Activated CD8-positive, alpha-beta memory T cell treated with anti-CD3 and anti-CD28 coated beads, Interleukin-2, amount 10 ng/mL, durations not matched to agents 7 days and 5 days (primary cell): ENCODE measurements around the gene GATAD2B. TPM values are rescaled to one million over a fixed set of nuclear protein-coding genes. Genes with fewer than 3 reads are reported as not detected.

ENCODE experiments used
- ATAC-seq: fragments of 150-1000 bp; cut with Tn5 transposase; one replicate; pipeline ENCODE4 v1.10.0; 2021; ENCODE audit warnings: moderate library complexity
- CTCF ChIA-PET: fragments of 350-600 bp; sonication (Branson Sonifier 250); formaldehyde crosslinking; loops from one replicate; lab custom pipeline; 2021; ENCODE audit warnings: antibody characterized with exemption; lab: Charles Lee
- DNase-seq: peaks from one replicate; pipeline ENCODE4 v3.0.0-alpha.2; 2020
- H3K27ac Mint-ChIP-seq: one replicate; pipeline ENCODE4 v1.8.0; 2021; ENCODE audit warnings: mild to moderate bottlenecking, mixed read lengths
- H3K27me3 Mint-ChIP-seq: one replicate; pipeline ENCODE4 v1.8.0; 2021; ENCODE audit warnings: mixed read lengths
- H3K36me3 Mint-ChIP-seq: one replicate; pipeline ENCODE4 v1.8.0; 2021; ENCODE audit warnings: mild to moderate bottlenecking, mixed read lengths
- H3K4me1 Mint-ChIP-seq: one replicate; pipeline ENCODE4 v1.8.0; 2021; ENCODE audit warnings: mixed read lengths
- H3K4me3 Mint-ChIP-seq: one replicate; pipeline ENCODE4 v1.8.0; 2021; ENCODE audit warnings: mild to moderate bottlenecking, moderate library complexity, mixed read lengths
- H3K9me3 Mint-ChIP-seq: one replicate; pipeline ENCODE4 v1.8.0; 2022; ENCODE audit warnings: low read depth, mixed read lengths
- total RNA-seq, 2 experiments: library from RNA; stranded (reverse); gene quantifications; one replicate each; pipeline ENCODE4 v1.2.3, GENCODE V29; 2021

GATAD2B gene
- total RNA-seq, 2 experiments from 2014 or later, result 72.5 to 77.9 TPM

GRCh38 chr1:153945795-153946621, 23.2 kb upstream of the GATAD2B start:
- Mint-ChIP-seq H3K27me3 (no peaks in the 10 kb centered on the region), H3K4me3 (peak overlapping the region; percentile 83), H3K27ac (peak overlapping the region; percentile 98), H3K4me1 (peaks cover 27% of the 10 kb centered on the region), H3K9me3 (no peaks in the 10 kb centered on the region), H3K36me3 (peaks cover 37% of the 10 kb centered on the region)
- CTCF ChIA-PET, result interaction anchor here (0.6 to 5.1 kb wide), 27 partner anchors 9 to 672 kb away, joined by 3 to 61 read pairs (median 4); partner anchors contain the start of genes CREB3L4, CRTC2, GATAD2B and JTB
- peak; percentile 52 for ATAC-seq
- peak; percentile 85 for DNase-seq

- Mint-ChIP-seq H3K4me1 (peaks cover 27% of the 10 kb centered on the region), H3K27ac (peak overlapping the region; percentile 98), H3K4me3 (peak overlapping the region; percentile 83), H3K36me3 (peaks cover 37% of the 10 kb centered on the region), H3K9me3 (no peaks in the 10 kb centered on the region), H3K27me3 (no peaks in the 10 kb centered on the region)
- DNase-seq (peak; percentile 95), ATAC-seq (peak; percentile 70)
- CTCF ChIA-PET, result interaction anchor here (0.6 to 5.1 kb wide), 22 partner anchors 9 to 273 kb away, joined by 3 to 61 read pairs (median 7); partner anchors contain the start of genes CREB3L4, CRTC2, GATAD2B and JTB
These were observed 22.5 kb upstream of the GATAD2B start for GRCh38 chr1:153945131-153945794.

- Mint-ChIP-seq H3K27me3 (no peaks in the 10 kb centered on the region), H3K4me3 (peak overlapping the region; percentile 83), H3K9me3 (no peaks in the 10 kb centered on the region), H3K36me3 (peaks cover 35% of the 10 kb centered on the region), H3K27ac (peak overlapping the region; percentile 98), H3K4me1 (peaks cover 27% of the 10 kb centered on the region)
- ATAC-seq (no peak), DNase-seq (no peak)
- CTCF ChIA-PET, result interaction anchor here (0.7 to 5.1 kb wide), 17 partner anchors 10 to 272 kb away, joined by 3 to 61 read pairs (median 16); partner anchors contain the start of genes CREB3L4, CRTC2, GATAD2B and JTB
These were observed 22.0 kb upstream of the GATAD2B start for GRCh38 chr1:153944827-153945117.

- Mint-ChIP-seq H3K27me3 (no peaks in the 10 kb centered on the region), H3K36me3 (peaks cover 34% of the 10 kb centered on the region), H3K4me3 (peak overlapping the region; percentile 83), H3K4me1 (peaks cover 27% of the 10 kb centered on the region), H3K9me3 (no peaks in the 10 kb centered on the region), H3K27ac (peak overlapping the region; percentile 98)
- CTCF ChIA-PET, result interaction anchor here (0.7 to 5.1 kb wide), 17 partner anchors 14 to 950 kb away, joined by 3 to 61 read pairs (median 16); partner anchors contain the start of genes CREB3L4, CRTC2, GATAD2B and JTB
- DNase-seq (no peak), ATAC-seq (no peak)
These were observed 21.4 kb upstream of the GATAD2B start for GRCh38 chr1:153944005-153944826.

GRCh38 chr1:153942766-153943549, 20.2 kb upstream of the GATAD2B start:
- Mint-ChIP-seq H3K27ac (peak overlapping the region; percentile 62), H3K4me3 (no peak overlapping the region), H3K27me3 (no peaks in the 10 kb centered on the region), H3K9me3 (no peaks in the 10 kb centered on the region), H3K36me3 (peaks cover 33% of the 10 kb centered on the region), H3K4me1 (peaks cover 27% of the 10 kb centered on the region)
- ATAC-seq, result no peak
- no peak for DNase-seq
- CTCF ChIA-PET, result interaction anchor here (4.3 to 5.1 kb wide), 2 partner anchors 21 to 145 kb away, joined by 40 to 61 read pairs; partner anchors contain the start of gene GATAD2B

- Mint-ChIP-seq H3K4me1 (peaks cover 25% of the 10 kb centered on the region), H3K27ac (no peak overlapping the region), H3K27me3 (no peaks in the 10 kb centered on the region), H3K9me3 (no peaks in the 10 kb centered on the region), H3K36me3 (peaks cover 41% of the 10 kb centered on the region), H3K4me3 (no peak overlapping the region)
- DNase-seq (no peak), ATAC-seq (no peak)
- CTCF ChIA-PET, result no interaction called here
These were observed 19.3 kb upstream of the GATAD2B start for GRCh38 chr1:153941826-153942725.

GRCh38 chr1:153940756-153941155, 18.0 kb upstream of the GATAD2B start:
- Mint-ChIP-seq H3K4me1 (peaks cover 21% of the 10 kb centered on the region), H3K27me3 (no peaks in the 10 kb centered on the region), H3K9me3 (no peaks in the 10 kb centered on the region), H3K4me3 (no peak overlapping the region), H3K36me3 (peaks cover 52% of the 10 kb centered on the region), H3K27ac (peak overlapping the region; percentile 34)
- CTCF ChIA-PET, result no interaction called here
- no peak for ATAC-seq
- no peak for DNase-seq

GRCh38 chr1:153939476-153939875, 16.7 kb upstream of the GATAD2B start:
- Mint-ChIP-seq H3K4me3 (no peak overlapping the region), H3K27me3 (no peaks in the 10 kb centered on the region), H3K36me3 (peaks cover 58% of the 10 kb centered on the region), H3K27ac (no peak overlapping the region), H3K9me3 (no peaks in the 10 kb centered on the region), H3K4me1 (peaks cover 15% of the 10 kb centered on the region)
- no peak for ATAC-seq
- CTCF ChIA-PET, result interaction anchor here (0.7 to 1.2 kb wide), 2 partner anchors 16 to 39 kb away, joined by 3 read pairs; no protein-coding TSS in a partner anchor
- DNase-seq, result no peak

- H3K4me1 Mint-ChIP-seq, result peaks cover 10% of the 10 kb centered on the region
- peaks cover 60% of the 10 kb centered on the region for H3K36me3 Mint-ChIP-seq
- no peaks in the 10 kb centered on the region for H3K9me3 Mint-ChIP-seq
- H3K27me3 Mint-ChIP-seq, result no peaks in the 10 kb centered on the region
- no peak overlapping the region for H3K4me3 Mint-ChIP-seq
- CTCF ChIA-PET, result interaction anchor here (1.2 kb wide), 1 partner anchor 16 kb away, joined by 3 read pairs; no protein-coding TSS in a partner anchor
- no peak for DNase-seq
- no peak overlapping the region for H3K27ac Mint-ChIP-seq
- no peak for ATAC-seq
These were observed 16.2 kb upstream of the GATAD2B start for GRCh38 chr1:153938996-153939395.

GRCh38 chr1:153937331-153937730, 14.6 kb upstream of the GATAD2B start:
- DNase-seq (no peak), ATAC-seq (no peak)
- Mint-ChIP-seq H3K9me3 (no peaks in the 10 kb centered on the region), H3K4me3 (no peak overlapping the region), H3K36me3 (peaks cover 59% of the 10 kb centered on the region), H3K27me3 (no peaks in the 10 kb centered on the region), H3K27ac (no peak overlapping the region), H3K4me1 (no peaks in the 10 kb centered on the region)
- CTCF ChIA-PET, result no interaction called here

GRCh38 chr1:153936011-153936802, 13.4 kb upstream of the GATAD2B start:
- H3K9me3 Mint-ChIP-seq, result no peaks in the 10 kb centered on the region
- no peaks in the 10 kb centered on the region for H3K27me3 Mint-ChIP-seq
- H3K4me3 Mint-ChIP-seq, result no peak overlapping the region
- no peak overlapping the region for H3K27ac Mint-ChIP-seq
- H3K36me3 Mint-ChIP-seq, result peaks cover 60% of the 10 kb centered on the region
- DNase-seq (no peak), ATAC-seq (no peak)
- CTCF ChIA-PET, result no interaction called here
- no peaks in the 10 kb centered on the region for H3K4me1 Mint-ChIP-seq
